Testis (tissue), 2 donors: ENCODE results near the gene IKBIP.

Experiments
- POLR2A ChIP-seq: fragments of 450-650 bp; IDR thresholded peaks from one replicate; pipeline ENCODE4 v1.6.1; 2017; ENCODE audit warnings: antibody characterized with exemption, mild to moderate bottlenecking, moderate library complexity
- TF ChIP-seq, protein P1 (sequence below), 3 experiments: fragments of 450-650 bp in 2 of 3; fragments of 200-600 bp in 1 of 3; sonication (generic) in 1 of 3; IDR thresholded peaks; one replicate each; pipeline ENCODE4 v1.5.1; 2016 to 2019; ENCODE audit warnings: antibody characterized with exemption in 3 of 3, mild to moderate bottlenecking in 2 of 3, moderate library complexity in 1 of 3

DNA sequence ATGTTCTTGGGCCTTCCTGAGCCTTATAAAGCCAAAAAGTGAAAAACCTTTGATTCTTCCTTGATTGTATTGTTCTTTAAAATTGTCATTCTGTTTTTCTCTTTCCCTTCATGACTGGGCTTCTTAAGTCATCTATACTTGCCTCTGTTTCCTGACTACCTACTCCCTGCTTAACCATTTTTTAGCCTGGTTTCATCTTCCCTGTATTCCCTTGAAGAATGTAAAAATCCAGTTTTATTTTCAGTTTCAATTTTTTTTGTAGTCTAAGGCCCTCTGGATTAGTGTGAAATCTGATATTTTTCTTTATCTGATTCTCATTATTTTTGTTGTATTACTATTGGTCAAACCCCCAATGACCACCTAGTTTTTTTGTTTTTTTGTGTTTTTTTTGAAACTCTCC is 46.8 kb upstream of the IKBIP start:
- TF ChIP-seq, protein P1, sequence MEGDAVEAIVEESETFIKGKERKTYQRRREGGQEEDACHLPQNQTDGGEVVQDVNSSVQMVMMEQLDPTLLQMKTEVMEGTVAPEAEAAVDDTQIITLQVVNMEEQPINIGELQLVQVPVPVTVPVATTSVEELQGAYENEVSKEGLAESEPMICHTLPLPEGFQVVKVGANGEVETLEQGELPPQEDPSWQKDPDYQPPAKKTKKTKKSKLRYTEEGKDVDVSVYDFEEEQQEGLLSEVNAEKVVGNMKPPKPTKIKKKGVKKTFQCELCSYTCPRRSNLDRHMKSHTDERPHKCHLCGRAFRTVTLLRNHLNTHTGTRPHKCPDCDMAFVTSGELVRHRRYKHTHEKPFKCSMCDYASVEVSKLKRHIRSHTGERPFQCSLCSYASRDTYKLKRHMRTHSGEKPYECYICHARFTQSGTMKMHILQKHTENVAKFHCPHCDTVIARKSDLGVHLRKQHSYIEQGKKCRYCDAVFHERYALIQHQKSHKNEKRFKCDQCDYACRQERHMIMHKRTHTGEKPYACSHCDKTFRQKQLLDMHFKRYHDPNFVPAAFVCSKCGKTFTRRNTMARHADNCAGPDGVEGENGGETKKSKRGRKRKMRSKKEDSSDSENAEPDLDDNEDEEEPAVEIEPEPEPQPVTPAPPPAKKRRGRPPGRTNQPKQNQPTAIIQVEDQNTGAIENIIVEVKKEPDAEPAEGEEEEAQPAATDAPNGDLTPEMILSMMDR (IDR thresholded peaks at IDR 0.05) = no peak
- TF ChIP-seq POLR2A = no peak
